Umbilical cord (tissue), 2 donors: ENCODE measurements around the gene LAGE3. TPM values are rescaled to one million over a fixed set of nuclear protein-coding genes. Genes with fewer than 3 reads are reported as not detected.
A peak's percentile ranks its signal among the peaks of the same experiment; 100 is the strongest.

ENCODE experiments used
- DNase-seq: peaks from one replicate; pipeline ENCODE4 v3.0.0-alpha.2; 2015; ENCODE audit warnings: low spot score
- total RNA-seq: library from RNA; depleted of rRNA; stranded (reverse); fragments of >200 nt; gene quantifications from one replicate; pipeline ENCODE4 v1.2.3, GENCODE V29; 2014; ENCODE audit warnings: low replicate concordance; ENCODE audit not compliant: insufficient read depth

Gene LAGE3, protein sequence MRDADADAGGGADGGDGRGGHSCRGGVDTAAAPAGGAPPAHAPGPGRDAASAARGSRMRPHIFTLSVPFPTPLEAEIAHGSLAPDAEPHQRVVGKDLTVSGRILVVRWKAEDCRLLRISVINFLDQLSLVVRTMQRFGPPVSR
- 14.9 TPM for total RNA-seq

DNA sequence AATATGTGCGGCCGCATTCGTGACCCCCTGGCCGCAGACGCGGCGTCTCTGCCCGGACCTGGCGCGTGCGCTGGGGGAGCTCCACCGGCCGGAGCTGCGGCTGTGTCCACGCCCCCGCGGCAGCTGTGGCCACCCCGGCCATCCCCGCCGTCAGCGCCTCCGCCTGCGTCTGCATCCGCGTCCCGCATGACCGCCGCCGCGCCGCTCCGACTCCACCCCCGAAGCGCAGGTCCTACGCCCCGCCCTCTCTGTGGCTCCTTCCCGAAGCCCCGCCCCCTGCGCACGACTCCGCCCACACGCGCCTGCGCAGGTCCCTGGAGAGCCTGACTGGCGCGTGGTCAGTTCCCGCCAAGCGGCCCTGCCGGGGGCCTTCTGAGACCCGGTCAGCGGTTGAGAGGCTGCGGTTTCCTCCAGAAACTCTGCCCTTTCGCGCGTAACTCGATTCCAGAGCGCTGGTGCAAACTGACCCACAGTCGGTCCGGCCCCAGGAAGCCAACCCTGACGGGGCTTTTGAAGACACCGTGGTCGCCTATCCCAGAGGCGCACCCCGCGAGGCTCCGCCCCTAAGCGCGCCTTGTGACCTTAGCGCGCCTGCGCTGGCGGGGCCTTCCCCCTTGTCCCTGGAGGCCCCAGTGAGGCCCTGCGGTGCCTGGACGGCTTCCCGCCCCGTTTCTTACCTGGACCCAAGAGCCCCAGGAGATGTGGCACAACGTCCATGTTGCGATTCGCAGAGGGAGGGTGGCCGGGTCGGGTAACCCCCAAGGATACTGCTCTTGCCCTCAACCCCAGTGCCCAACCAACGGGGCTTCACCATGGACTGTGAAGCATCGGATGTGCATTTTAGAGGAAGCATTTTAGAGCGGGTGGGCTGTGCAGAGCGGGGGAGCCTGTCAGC lies at the start of gene LAGE3:
Gene LAGE3 (minus strand): TSS at position 554 of the 895 bp plus-strand sequence. CDS start 366 bp downstream, at position 188.
- peak; percentile 93 for DNase-seq

GRCh38 chrX:154526901-154527675 lies 48.0 kb upstream of the LAGE3 start:
- peak; percentile 89 for DNase-seq

GRCh38 chrX:154525606-154526490 lies 46.8 kb upstream of the LAGE3 start:
- no peak for DNase-seq

GRCh38 chrX:154519389-154519788 lies 40.3 kb upstream of the LAGE3 start:
- DNase-seq = no peak

DNA sequence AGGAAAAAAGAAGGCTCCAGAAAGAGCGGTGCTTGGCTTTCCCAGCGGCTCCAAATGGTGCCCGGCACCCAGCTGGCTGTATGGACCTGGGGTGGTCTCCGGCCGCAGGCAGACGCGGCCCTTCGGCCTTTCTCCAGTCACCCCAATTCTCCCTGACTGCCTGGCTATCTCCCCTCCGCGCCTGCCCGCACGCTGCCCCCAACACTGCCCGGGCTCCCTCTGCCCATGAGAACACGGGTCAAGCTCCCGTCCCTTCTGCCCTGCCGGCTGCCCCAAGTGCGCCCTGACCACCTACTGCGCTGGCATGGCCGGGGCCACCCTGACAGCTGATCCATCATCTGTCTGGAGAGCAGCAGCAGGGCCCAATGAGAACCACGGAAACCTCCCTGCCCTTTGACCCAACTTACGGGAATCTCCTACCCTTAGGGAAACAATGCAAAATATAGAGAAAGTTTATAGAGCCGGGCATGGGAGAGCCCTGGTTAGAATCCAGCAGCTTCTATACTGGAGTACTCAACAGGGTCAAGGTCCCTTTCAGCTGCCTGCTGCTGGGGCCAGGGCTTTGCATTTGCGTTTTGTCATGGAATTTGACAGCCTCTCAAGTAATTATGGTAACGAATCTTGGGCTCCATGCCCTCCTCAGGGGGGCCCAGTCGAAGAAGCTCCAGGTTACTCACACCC lies 38.2 kb upstream of the LAGE3 start:
- DNase-seq = peak; percentile 27

DNA sequence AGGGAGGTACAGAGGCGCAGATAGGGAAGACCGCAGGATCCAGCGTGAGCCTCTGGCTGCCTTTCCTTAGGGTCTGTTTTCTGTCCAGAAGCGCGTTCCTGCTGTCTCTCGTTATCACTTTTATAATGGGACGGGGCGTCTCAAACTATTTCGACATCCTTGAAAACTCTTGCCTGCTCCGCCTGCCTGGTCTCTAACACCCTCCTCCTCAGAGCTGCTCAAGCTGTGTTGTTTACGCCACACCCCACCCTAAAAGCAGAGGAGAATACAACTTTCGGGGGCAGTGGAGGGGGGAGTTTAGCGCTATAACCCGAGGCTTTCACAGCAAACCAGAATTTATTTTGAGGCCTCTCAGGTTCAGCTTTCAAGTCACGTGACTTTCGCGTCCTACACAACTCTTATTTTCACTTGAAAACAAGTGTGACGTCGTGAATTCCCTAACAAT lies 37.6 kb upstream of the LAGE3 start:
- DNase-seq = no peak

GRCh38 chrX:154515966-154516655 lies 37.0 kb upstream of the LAGE3 start, which contains the start of gene FAM3A:
Gene FAM3A, minus strand, starts transcription at chrX:154516232. Its CDS starts 460 bp downstream, at chrX:154515772.
- DNase-seq = peak; percentile 94

GRCh38 chrX:154515090-154515965 lies 36.2 kb upstream of the LAGE3 start:
- DNase-seq = no peak

DNA sequence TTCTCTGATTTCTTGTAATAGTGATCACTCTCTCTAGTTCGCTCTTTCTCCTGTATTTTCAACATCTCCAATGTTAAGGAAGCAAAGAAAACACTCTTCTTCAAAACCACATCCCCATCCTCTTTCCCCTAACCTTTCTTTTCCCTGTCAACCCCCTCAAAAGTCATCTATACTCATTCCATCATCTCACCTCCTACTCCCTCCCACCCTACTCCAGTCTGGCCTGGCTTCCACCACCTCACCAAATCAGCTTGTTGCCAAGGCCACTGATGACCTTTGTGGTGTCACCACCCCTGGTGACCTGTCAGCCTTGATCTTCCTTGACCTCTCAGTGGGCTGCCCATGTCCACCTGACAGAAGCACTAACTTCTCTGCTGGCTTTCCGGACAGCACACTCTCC lies 34.6 kb upstream of the LAGE3 start:
- no peak for DNase-seq

GRCh38 chrX:154512879-154513553 lies 33.9 kb upstream of the LAGE3 start:
- DNase-seq = no peak

GRCh38 chrX:154511761-154512160 lies 32.7 kb upstream of the LAGE3 start:
- DNase-seq = no peak

DNA sequence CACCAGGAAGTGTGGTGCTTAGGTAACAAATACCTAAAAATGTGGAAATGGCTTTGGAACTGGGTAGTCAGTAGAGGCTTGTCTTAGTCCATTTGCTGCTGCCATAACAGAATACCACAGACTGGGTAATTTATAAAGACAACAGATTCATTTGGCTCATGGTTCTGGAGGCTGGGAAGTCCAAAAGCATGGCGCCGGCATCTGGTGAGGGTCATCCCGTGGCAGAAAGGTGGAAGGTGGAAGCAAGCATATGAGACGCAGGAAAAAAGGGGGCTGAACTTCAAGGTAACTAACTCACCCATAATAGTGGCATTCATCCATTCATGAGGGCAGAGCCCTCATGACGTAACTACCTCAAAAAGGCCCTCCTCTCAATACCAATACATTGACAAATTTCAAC lies 30.4 kb upstream of the LAGE3 start:
- DNase-seq = no peak

DNA sequence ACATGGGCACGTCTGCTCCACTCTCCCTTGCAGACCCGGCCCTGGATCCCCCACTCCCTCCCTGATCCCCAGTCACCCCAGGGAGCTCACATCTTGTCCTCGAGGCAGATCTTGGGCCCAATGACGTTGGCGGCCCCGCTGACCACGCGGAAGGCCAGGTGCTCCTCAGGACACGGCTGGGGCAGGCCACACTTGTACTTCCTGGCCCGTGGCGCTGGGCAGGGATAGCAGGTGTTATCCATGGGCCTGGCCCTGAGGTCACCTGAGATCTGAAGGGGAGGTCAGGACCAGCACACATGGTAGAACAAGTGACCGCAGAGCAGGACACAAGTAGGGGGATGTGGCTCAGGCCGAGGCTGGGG lies 29.3 kb upstream of the LAGE3 start:
- no peak for DNase-seq

DNA sequence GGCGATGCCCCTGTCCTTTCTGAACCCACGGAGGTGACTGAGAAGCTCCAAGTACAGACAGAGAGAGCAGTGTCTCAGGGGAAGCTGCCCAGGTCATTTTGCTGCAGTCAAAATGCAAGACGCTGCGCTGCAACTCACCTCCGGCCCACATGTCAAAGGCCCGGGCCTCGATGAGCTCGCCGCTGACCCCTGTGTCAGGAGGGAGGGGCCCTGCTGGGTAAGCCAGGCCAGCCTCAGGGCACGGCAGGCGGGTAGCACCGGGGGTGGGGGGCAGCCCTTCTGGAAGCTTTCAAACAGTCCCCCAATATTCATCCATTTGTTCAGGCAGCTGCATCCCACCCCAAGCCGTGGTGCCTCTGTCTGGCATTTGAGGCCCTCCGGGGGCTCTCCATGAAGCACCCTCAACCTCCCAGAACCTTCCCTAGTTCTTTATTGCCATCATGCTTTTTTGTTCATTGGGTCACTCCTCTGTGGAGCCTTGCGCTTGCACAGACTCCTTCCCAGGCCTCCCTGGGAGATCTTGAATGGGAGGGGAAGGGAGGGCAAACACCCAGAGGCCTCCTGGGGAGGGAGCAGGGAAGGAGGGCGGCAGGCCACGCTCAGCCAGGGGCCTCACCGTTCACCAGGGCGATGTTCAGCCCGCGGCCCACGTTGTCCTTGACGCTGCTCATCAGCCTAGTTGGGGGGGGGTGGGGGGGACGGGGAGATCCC lies 28.7 kb upstream of the LAGE3 start:
- no peak for DNase-seq

DNA sequence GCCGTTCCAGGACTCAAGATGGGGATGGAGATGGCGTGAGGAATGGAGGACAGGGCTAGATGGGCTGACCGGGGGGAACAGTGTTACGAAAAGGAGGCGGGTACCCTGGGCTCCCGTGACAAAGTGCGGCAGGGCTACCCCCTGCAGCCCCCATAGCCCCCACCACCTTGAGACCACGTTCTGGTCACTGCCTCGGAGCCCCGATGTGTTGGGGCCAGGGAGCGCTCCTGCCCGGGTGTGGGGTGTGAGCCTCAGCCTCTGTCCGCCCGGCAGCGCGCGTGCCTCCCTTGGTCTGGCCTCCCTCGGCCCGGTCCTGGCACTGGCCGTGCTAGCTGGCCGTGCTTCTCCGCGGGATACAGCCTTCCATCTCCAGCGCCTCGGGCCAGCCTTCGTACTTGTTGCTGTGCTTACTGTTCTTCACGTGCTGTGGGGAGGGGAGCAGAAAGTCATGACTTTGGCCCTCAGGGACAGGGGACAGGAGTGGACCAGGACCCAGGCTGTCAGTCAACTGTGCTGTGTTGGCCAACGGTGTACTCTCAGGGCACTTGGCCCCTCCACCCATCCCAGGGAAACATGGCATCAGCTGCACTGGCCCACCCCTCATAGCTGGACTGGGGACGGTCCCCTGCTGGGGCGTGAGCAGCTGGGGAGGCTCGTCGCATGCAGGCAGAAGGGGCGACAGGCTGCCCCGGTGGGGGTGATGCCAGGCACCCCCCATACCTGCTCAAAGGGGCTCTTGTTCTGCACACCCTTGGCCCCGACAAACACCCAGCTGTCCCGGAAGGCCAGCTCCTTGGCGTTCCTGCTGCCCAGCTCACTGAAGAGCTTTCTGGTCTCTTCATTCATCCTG lies 27.6 kb upstream of the LAGE3 start:
- DNase-seq = no peak

GRCh38 chrX:154505734-154506133 lies 26.7 kb upstream of the LAGE3 start:
- no peak for DNase-seq

GRCh38 chrX:154502989-154503388 lies 23.9 kb upstream of the LAGE3 start:
- no peak for DNase-seq
